CMK (cell line): ENCODE measurements around the gene CIZ1.

Source experiments
- DNase-seq: peaks from one replicate; pipeline ENCODE4 v3.0.0-alpha.2; 2010; ENCODE audit warnings: low read depth

CIZ1 gene

GRCh38 chr9:128214571-128215490 is 23.5 kb upstream of the CIZ1 start:
- DNase-seq: no peak

GRCh38 chr9:128213746-128214497 is 22.6 kb upstream of the CIZ1 start:
- DNase-seq: no peak

- DNase-seq: no peak
Observed at GRCh38 chr9:128211981-128212281, 20.6 kb upstream of the CIZ1 start.

- DNase-seq: no peak
Observed at GRCh38 chr9:128211186-128211980, 20.0 kb upstream of the CIZ1 start.

- no peak for DNase-seq
Observed at GRCh38 chr9:128208946-128209669, 17.7 kb upstream of the CIZ1 start.

GRCh38 chr9:128208386-128208785 is 17.0 kb upstream of the CIZ1 start:
- no peak for DNase-seq

GRCh38 chr9:128206916-128207910 is 15.8 kb upstream of the CIZ1 start:
- no peak for DNase-seq

GRCh38 chr9:128206484-128206883 is 15.1 kb upstream of the CIZ1 start:
- no peak for DNase-seq

GRCh38 chr9:128205296-128205944 is 14.0 kb upstream of the CIZ1 start:
- no peak for DNase-seq

GRCh38 chr9:128204858-128205257 is 13.5 kb upstream of the CIZ1 start:
- DNase-seq: no peak

GRCh38 chr9:128203707-128204551 is 12.6 kb upstream of the CIZ1 start:
- peak; percentile 52 for DNase-seq

GRCh38 chr9:128203024-128203706 is 11.8 kb upstream of the CIZ1 start, which contains the start of gene DNM1:
Gene DNM1 (plus strand): TSS chr9:128203379. CDS start chr9:128203471, 92 bp downstream.
- peak; percentile 26 for DNase-seq

GRCh38 chr9:128202648-128203023 is 11.3 kb upstream of the CIZ1 start:
- DNase-seq: no peak

- DNase-seq: no peak
Observed at GRCh38 chr9:128201441-128202369, 10.3 kb upstream of the CIZ1 start.

GRCh38 chr9:128193469-128194096 is 2.2 kb upstream of the CIZ1 start:
- no peak for DNase-seq

- no peak for DNase-seq
Observed at GRCh38 chr9:128192601-128193371, 1.4 kb upstream of the CIZ1 start.
